Motor neuron (in vitro differentiated cells): ENCODE data around the gene LRP1. TPM values are rescaled to one million over a fixed set of nuclear protein-coding genes. Genes with fewer than 3 reads are reported as not detected.

ENCODE experiments used
- ATAC-seq, 8 experiments: fragments of 200-7000 bp; cut with Tn5 transposase; replicated peaks in 6 of 8; 2 replicates each; pipeline ENCODE4 v1.8.0; 2021; ENCODE audit warnings: mild to moderate bottlenecking in 8 of 8, moderate library complexity in 8 of 8
- H3K27ac ChIP-seq, 2 donors: fragments of 250-450 bp; sonication (Bioruptor Pico); 2 replicates each; pipeline ENCODE4 v1.9.0; 2021; ENCODE audit warnings: antibody characterized with exemption in 2 of 2, mild to moderate bottlenecking in 2 of 2, moderate library complexity in 1 of 2
- H3K4me1 ChIP-seq, 2 donors: fragments of 250-450 bp; sonication (Bioruptor Pico); replicated peaks in 1 of 2; 2 replicates each; pipeline ENCODE4 v1.6.1; 2021; ENCODE audit warnings: antibody characterized with exemption in 2 of 2, mild to moderate bottlenecking in 2 of 2, moderate library complexity in 1 of 2
- H3K4me3 ChIP-seq, 5 donors: fragments of 250-450 bp; sonication (Bioruptor Pico); 2 replicates each; pipeline ENCODE4 v1.9.0; 2021; ENCODE audit warnings: antibody characterized with exemption in 5 of 5, mild to moderate bottlenecking in 5 of 5, moderate library complexity in 4 of 5
- WGBS, 10 experiments: fragments of 450-650 bp; shearing (Covaris generic); methylation state at CpG; one replicate each; pipeline ENCODE4 v1.0.0; 2022; 5-methylcytosine and 5-hydroxymethylcytosine counted together
- in situ Hi-C, 9 experiments: fragments of 400-800 bp; cut with MboI; loops; one replicate each; pipeline ENCODE4 v1.15.0; 2021; ENCODE audit warnings: low sequenced_read_pairs in 9 of 9, low pct_unique_long_range_greater_than_20kb in 2 of 9; ENCODE audit not compliant: unreplicated experiment in 9 of 9
- total RNA-seq, 8 experiments: library from RNA; unstranded; fragments of 300-600 nt; gene quantifications; 2 replicates each; pipeline versions ENCODE4 v1.2.3 to v1.2.4, GENCODE V29; 2022

Gene LRP1
- total RNA-seq, 8 experiments from 2014 or later, result 36.6 to 182 (median 55.3) TPM

DNA sequence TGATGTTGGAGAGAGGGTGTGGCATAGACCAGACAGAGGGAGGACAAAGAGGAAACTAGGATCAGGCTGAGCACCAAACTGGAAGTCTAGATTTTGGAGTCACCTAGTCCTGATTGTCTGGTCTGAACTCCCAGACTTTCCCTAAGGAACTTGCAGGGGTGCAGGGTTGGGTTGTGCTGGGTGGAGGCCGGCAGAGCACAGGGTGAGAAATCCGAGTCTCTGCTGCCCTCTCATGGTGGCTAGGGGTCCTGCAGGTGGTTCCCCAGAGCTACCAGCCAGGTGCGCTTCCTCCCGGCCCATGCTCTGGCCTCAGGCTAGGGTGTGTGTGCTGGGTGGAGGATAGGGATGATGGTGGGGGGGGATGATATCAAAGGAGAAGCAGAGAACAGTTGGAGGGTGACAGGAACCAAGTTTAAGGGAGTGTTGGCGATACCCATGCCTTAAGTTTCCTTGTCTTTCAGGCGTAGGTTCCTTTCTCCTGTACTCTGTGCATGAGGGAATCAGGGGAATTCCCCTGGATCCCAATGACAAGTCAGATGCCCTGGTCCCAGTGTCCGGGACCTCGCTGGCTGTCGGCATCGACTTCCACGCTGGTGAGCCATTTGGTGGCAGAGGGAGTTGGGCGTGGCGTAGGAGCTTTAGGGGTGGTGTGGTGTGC, 54.8 kb downstream of the LRP1 start:
- peak; percentile 75 to 98 (median 82) for ATAC-seq
- no peaks in the 10 kb centered on the region for H3K4me1 ChIP-seq
- WGBS, 10 experiments, result 0 to 100% (median 53%) methylated on average over 1 to 6 of the region's 13 CpGs; no CpG with 5 or more reads in 2 of the 10 experiments
- in situ Hi-C loops, result loop anchor here in 1 of 9 experiments (10.0 kb wide), 1 partner anchor 58 kb away; the partner anchor contains the start of gene LRP1
- H3K4me3 ChIP-seq, result no peak overlapping the region
- no peak overlapping the region for H3K27ac ChIP-seq

DNA sequence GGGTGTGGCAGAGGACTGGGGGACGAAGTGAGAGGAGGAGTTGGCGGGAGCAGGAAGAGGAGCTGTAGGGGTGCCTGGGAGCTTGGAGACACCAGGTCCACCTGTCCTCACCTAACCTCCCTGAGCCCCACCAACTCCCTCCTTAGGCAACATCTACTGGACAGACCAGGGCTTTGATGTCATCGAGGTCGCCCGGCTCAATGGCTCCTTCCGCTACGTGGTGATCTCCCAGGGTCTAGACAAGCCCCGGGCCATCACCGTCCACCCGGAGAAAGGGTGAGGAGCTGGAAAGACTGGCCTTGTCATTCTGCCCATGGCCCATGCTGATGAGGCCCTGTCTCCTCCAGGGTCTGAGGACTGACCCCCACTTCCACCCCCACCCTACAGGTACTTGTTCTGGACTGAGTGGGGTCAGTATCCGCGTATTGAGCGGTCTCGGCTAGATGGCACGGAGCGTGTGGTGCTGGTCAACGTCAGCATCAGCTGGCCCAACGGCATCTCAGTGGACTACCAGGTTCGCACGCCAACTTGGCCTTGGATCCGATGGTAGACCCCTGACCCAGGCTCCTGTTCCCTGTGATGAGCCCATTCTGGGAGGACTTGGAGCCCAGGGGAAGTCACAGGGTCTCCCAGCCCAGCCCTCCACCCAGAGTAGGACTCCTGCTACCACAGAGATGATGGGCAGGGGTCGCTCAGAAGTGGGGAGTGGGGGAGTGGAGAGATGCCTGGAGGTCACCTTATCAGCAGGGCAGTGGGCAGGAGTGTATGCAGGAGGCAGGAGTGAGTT, 55.8 kb downstream of the LRP1 start:
- ATAC-seq, result no peak
- in situ Hi-C loops, result loop anchor here in 1 of 9 experiments (10.0 kb wide), 1 partner anchor 59 kb away; the partner anchor contains the start of gene LRP1
- no peaks in the 10 kb centered on the region for H3K4me1 ChIP-seq
- WGBS, 10 experiments, result 80 to 100% (median 100%) methylated on average over 1 to 11 of the region's 22 CpGs; no CpG with 5 or more reads in 5 of the 10 experiments
- no peak overlapping the region for H3K27ac ChIP-seq
- H3K4me3 ChIP-seq, result no peak overlapping the region

DNA sequence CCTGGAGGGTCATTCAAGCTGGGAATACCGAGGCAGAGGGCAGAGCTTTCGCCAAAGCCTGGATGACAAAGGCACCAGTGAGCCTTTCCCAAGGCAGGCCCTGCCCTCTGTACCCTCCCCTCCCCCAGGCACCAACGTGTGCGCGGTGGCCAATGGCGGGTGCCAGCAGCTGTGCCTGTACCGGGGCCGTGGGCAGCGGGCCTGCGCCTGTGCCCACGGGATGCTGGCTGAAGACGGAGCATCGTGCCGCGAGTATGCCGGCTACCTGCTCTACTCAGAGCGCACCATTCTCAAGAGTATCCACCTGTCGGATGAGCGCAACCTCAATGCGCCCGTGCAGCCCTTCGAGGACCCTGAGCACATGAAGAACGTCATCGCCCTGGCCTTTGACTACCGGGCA, 57.1 kb downstream of the LRP1 start:
- 70 to 100% (median 97%) methylated on average over 1 to 6 of the region's 25 CpGs; no CpG with 5 or more reads in 6 of the 10 experiments for WGBS, 10 experiments
- in situ Hi-C loops, result loop anchor here in 1 of 9 experiments (10.0 kb wide), 1 partner anchor 61 kb away; the partner anchor contains the start of gene LRP1
- Histone ChIP-seq H3K27ac (no peak overlapping the region), H3K4me1 (no peaks in the 10 kb centered on the region), H3K4me3 (no peak overlapping the region)
- no peak for ATAC-seq

GRCh38 chr12:57185906-57186508, 57.7 kb downstream of the LRP1 start:
- H3K4me3 ChIP-seq, result no peak overlapping the region
- no peaks in the 10 kb centered on the region for H3K4me1 ChIP-seq
- in situ Hi-C loops, result loop anchor here in 1 of 9 experiments (10.0 kb wide), 1 partner anchor 61 kb away; the partner anchor contains the start of gene LRP1
- H3K27ac ChIP-seq, result no peak overlapping the region
- WGBS, 10 experiments, result 40 to 95% (median 88%) methylated on average over 2 to 10 of the region's 12 CpGs; no CpG with 5 or more reads in 3 of the 10 experiments
- ATAC-seq, result no peak

- Histone ChIP-seq H3K27ac (no peak overlapping the region), H3K4me3 (no peak overlapping the region), H3K4me1 (no peaks in the 10 kb centered on the region)
- no peak for ATAC-seq
- 18 to 98% (median 88%) methylated on average over 2 to 6 of the region's 21 CpGs; no CpG with 5 or more reads in 6 of the 10 experiments for WGBS, 10 experiments
- in situ Hi-C loops, result loop anchor here in 1 of 9 experiments (10.0 kb wide), 1 partner anchor 63 kb away; the partner anchor contains the start of gene LRP1
Observed at GRCh38 chr12:57187222-57188089, 59.2 kb downstream of the LRP1 start.

DNA sequence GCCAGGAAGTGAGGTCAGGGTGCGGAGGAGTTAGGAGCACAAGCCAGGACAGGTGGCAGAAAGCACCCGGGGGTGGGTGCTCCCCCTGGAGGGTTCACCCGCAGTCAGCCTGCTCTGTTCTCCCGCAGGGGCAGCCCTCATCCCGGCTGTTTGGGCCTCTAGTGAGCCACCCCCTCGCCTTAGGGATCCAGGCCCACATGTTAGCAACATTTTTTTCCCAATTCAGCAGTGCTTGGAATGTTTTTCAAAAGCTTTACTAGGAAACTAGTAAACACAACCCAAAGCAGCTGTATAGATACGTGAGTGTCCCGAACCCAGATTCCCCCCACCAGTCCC, 59.8 kb downstream of the LRP1 start:
- Histone ChIP-seq H3K27ac (no peak overlapping the region), H3K4me3 (no peak overlapping the region), H3K4me1 (no peaks in the 10 kb centered on the region)
- ATAC-seq, result no peak
- in situ Hi-C loops, result loop anchor here in 1 of 9 experiments (10.0 kb wide), 1 partner anchor 63 kb away; the partner anchor contains the start of gene LRP1
- WGBS, 10 experiments, result 80 to 100% (median 90%) methylated on average over 1 to 2 of the region's 8 CpGs; no CpG with 5 or more reads in 6 of the 10 experiments

GRCh38 chr12:57190037-57190436, 61.8 kb downstream of the LRP1 start:
- no peaks in the 10 kb centered on the region for H3K4me1 ChIP-seq
- no peak overlapping the region for H3K4me3 ChIP-seq
- ATAC-seq, result no peak
- in situ Hi-C loops, result no loop called here
- no peak overlapping the region for H3K27ac ChIP-seq
- WGBS, 10 experiments, result 80 to 100% (median 99%) methylated on average over 1 to 6 of the region's 6 CpGs; no CpG with 5 or more reads in 6 of the 10 experiments

- WGBS, 10 experiments, result 80 to 96% (median 85%) methylated on average over 1 to 9 of the region's 23 CpGs; no CpG with 5 or more reads in 7 of the 10 experiments
- peak in 5 of 8 experiments; percentile 4 to 27 (median 20) for ATAC-seq
- Histone ChIP-seq H3K4me3 (no peak overlapping the region), H3K27ac (no peak overlapping the region), H3K4me1 (no peaks in the 10 kb centered on the region)
- in situ Hi-C loops, result no loop called here
Observed at GRCh38 chr12:57190821-57191220, 62.5 kb downstream of the LRP1 start.

DNA sequence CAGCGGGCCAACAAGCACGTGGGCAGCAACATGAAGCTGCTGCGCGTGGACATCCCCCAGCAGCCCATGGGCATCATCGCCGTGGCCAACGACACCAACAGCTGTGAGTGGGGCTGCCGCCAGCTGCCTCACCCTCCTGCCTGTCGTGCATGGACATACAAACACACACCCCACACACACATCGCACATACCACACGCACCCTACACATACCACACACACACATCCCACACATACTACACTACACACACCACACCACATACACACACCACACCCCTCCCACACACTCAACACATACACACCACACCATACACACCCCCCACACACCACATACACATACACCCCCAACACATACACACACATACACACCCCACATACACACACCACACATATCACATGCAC, 63.1 kb downstream of the LRP1 start:
- no peak overlapping the region for H3K27ac ChIP-seq
- 73 to 100% (median 100%) methylated on average over 1 to 4 of the region's 11 CpGs; no CpG with 5 or more reads in 5 of the 10 experiments for WGBS, 10 experiments
- no peaks in the 10 kb centered on the region for H3K4me1 ChIP-seq
- in situ Hi-C loops, result no loop called here
- ATAC-seq, result peak in 4 of 8 experiments; percentile 6 to 24 (median 14)
- H3K4me3 ChIP-seq, result no peak overlapping the region

DNA sequence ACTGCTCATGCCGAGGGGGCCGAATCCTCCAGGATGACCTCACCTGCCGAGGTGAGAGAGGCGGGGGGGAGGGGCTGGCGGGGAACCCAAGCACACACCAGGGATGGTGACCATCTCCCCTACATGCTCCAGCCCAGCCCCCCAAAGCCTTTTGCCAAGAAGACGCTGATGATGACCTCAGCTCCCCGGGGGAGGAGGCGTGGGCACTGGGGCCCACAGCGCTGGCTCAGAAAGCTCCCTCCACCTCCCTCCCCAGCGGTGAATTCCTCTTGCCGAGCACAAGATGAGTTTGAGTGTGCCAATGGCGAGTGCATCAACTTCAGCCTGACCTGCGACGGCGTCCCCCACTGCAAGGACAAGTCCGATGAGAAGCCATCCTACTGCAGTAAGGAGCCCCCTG, 64.6 kb downstream of the LRP1 start:
- H3K4me1 ChIP-seq, result no peaks in the 10 kb centered on the region
- ATAC-seq, result no peak
- H3K27ac ChIP-seq, result no peak overlapping the region
- in situ Hi-C loops, result no loop called here
- 100% methylated on average over 1 of the region's 16 CpGs; no CpG with 5 or more reads in 9 of the 10 experiments for WGBS, 10 experiments
- H3K4me3 ChIP-seq, result no peak overlapping the region

DNA sequence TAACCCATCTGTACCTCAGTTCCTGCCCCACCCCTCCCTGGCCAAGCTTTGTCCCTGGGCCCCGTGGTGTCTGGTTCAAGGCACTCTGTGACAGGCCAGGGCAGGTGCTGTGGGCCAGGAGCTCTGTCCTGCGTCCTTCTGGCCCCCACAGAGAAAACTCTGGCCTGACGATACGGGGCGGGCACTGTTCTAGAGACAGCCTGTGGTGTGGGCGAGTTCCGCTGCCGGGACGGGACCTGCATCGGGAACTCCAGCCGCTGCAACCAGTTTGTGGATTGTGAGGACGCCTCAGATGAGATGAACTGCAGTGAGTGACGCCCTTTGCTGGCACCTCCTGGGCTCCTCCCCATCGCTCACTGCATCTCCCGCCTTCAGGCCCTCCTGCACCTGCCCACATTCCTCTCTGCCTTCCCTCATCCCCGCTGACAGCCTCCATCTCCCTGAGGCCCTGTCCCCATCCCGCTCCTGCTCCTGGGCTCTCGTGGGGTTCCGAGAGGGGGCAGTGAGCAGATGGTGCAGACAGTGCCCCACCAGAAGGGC, 65.5 kb downstream of the LRP1 start:
- ATAC-seq, result no peak
- Histone ChIP-seq H3K27ac (no peak overlapping the region), H3K4me3 (no peak overlapping the region), H3K4me1 (no peaks in the 10 kb centered on the region)
- WGBS, 10 experiments, result 71 to 83% (median 83%) methylated on average over 1 to 3 of the region's 19 CpGs; no CpG with 5 or more reads in 7 of the 10 experiments
- in situ Hi-C loops, result no loop called here

DNA sequence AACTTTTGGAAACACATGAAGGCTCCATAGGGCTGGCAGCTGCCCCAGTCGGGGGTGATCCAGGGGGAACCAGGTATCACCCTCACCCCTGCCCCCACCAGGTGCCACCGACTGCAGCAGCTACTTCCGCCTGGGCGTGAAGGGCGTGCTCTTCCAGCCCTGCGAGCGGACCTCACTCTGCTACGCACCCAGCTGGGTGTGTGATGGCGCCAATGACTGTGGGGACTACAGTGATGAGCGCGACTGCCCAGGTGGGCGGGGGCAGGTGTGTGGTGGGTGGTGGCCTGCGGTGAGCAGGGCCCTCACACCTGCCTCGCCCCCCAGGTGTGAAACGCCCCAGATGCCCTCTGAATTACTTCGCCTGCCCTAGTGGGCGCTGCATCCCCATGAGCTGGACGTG, 66.0 kb downstream of the LRP1 start:
- H3K4me1 ChIP-seq, result no peaks in the 10 kb centered on the region
- in situ Hi-C loops, result no loop called here
- no peak for ATAC-seq
- WGBS, 10 experiments, result 83 to 100% methylated on average over 1 to 6 of the region's 18 CpGs; no CpG with 5 or more reads in 8 of the 10 experiments
- H3K4me3 ChIP-seq, result no peak overlapping the region
- H3K27ac ChIP-seq, result no peak overlapping the region
